Measurements from ENCODE around the gene DBNDD1. TPM values are rescaled to one million over a fixed set of nuclear protein-coding genes. Genes with fewer than 3 reads are reported as not detected.
A peak's percentile ranks its signal among the peaks of the same experiment; 100 is the strongest.

Gene DBNDD1
- total RNA-seq, 1 donor, result 1.1 TPM

DNA sequence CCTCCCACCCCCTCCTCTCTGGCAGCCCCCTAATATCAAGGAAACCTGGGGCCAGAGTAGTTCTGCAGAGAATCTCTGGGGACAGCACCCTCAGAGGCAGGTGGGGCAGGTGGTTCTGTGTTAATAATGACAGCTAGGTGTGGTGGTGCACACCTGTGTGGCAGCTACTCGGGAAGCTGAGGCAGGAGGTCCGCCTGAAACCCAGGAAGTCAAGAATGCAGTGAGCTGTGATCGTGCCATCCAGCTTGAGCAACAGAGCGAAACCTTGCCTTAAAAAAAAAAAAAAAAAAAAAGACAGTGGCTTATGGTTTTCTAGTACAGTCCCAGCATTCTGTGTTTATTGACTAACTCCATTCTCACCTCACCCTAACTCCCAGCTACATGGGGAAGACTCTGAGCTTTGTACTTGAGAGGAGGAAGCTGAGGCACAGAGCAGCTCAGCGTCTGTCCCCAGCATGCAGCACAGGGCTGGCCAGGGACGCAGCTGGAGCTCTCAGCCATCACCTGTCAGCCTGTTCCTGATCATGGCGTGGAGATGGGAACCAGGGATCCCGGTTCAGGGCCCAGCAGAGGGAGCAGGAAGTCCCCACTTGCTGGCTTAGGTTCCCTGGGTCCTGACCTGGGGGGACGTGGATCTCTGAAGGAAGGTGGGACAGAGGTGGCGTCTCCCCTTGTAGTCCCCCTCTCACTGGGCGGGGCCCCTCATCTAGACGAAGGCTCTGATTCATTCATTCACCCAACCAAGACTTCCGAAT, 6.1 kb downstream of the DBNDD1 start:
- no peak overlapping the region for H3K27ac ChIP-seq (ENCODE audit: low read depth, low read length)
- no peaks in the 10 kb centered on the region for H4K20me1 ChIP-seq (ENCODE audit: insufficient read depth, low read length)
- no peaks in the 10 kb centered on the region for H3K36me3 ChIP-seq (ENCODE audit: insufficient read depth, low read length)
- no peaks in the 10 kb centered on the region for H3K4me1 ChIP-seq (ENCODE audit: insufficient read depth, low read length)
- DNase-seq (ENCODE audit: insufficient read length, low spot score, missing footprints), result peak; percentile 82
- H3K79me2 ChIP-seq (ENCODE audit: insufficient read depth, low read length), result no peaks in the 10 kb centered on the region
- TF ChIP-seq CTCF (IDR thresholded peaks at IDR 0.05; ENCODE audit: extremely low read depth, low read depth, low read length), result no peak
- H3K27me3 ChIP-seq (ENCODE audit: insufficient read depth, low read length), result no peaks in the 10 kb centered on the region
- no peaks in the 10 kb centered on the region for H3K9me3 ChIP-seq (ENCODE audit: low read depth, low read length)
- H3K4me2 ChIP-seq (ENCODE audit: insufficient read depth, low read length), result no peak overlapping the region
- no peak overlapping the region for H2AFZ ChIP-seq (ENCODE audit: low read length)
- no peak overlapping the region for H3K4me3 ChIP-seq (ENCODE audit: insufficient read depth, low read length)

DNA sequence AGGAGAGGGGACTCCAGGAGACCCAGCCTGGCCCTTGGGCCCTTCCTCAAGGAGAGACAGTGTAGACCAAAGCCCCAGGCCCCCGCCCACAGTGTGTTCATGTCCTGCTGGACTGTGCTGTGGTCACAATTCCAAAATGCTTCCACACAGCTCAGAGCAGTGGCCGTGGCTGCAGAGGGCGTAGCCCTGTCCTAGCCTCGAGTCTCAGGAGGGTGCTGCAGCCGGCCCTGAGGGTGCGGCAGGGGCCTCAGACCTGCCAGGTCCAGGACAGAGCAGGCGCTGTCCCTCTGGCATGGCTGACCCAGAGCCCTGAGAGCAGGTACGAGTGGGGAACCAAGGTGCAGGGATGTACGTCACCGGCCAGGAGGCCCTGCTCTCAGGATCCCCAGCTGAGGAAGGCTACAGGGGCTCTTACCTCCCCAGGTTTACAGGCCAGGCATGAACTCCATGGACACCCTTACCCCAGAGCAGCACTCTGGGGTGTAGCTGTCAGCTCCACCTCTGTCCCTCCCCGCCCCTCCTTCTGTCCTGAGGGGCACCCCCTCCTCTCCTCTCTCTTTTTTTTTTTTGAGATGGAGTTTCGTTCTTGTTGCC, 7.3 kb downstream of the DBNDD1 start:
- no peak for TF ChIP-seq CTCF (IDR thresholded peaks at IDR 0.05; ENCODE audit: extremely low read depth, low read depth, low read length)
- H3K4me2 ChIP-seq (ENCODE audit: insufficient read depth, low read length), result no peak overlapping the region

GRCh38 chr16:90011508-90011819, 7.8 kb downstream of the DBNDD1 start:
- Histone ChIP-seq H2AFZ (ENCODE audit: low read length) (no peak overlapping the region), H3K9me3 (ENCODE audit: low read depth, low read length) (no peaks in the 10 kb centered on the region), H3K36me3 (ENCODE audit: insufficient read depth, low read length) (no peaks in the 10 kb centered on the region), H3K4me2 (ENCODE audit: insufficient read depth, low read length) (no peak overlapping the region), H3K27me3 (ENCODE audit: insufficient read depth, low read length) (no peaks in the 10 kb centered on the region), H3K4me1 (ENCODE audit: insufficient read depth, low read length) (no peaks in the 10 kb centered on the region), H3K27ac (ENCODE audit: low read depth, low read length) (no peak overlapping the region), H4K20me1 (ENCODE audit: insufficient read depth, low read length) (no peaks in the 10 kb centered on the region), H3K4me3 (ENCODE audit: insufficient read depth, low read length) (no peak overlapping the region), H3K79me2 (ENCODE audit: insufficient read depth, low read length) (no peaks in the 10 kb centered on the region)
- no peak for TF ChIP-seq CTCF (IDR thresholded peaks at IDR 0.05; ENCODE audit: extremely low read depth, low read depth, low read length)
- no peak for DNase-seq (ENCODE audit: insufficient read length, low spot score, missing footprints)

More for the DNA sequence above, 7.3 kb downstream of the DBNDD1 start:
- Histone ChIP-seq H3K36me3 (ENCODE audit: insufficient read depth, low read length) (no peaks in the 10 kb centered on the region), H2AFZ (ENCODE audit: low read length) (no peak overlapping the region), H4K20me1 (ENCODE audit: insufficient read depth, low read length) (no peaks in the 10 kb centered on the region), H3K9me3 (ENCODE audit: low read depth, low read length) (no peaks in the 10 kb centered on the region), H3K27me3 (ENCODE audit: insufficient read depth, low read length) (no peaks in the 10 kb centered on the region), H3K4me1 (ENCODE audit: insufficient read depth, low read length) (no peaks in the 10 kb centered on the region), H3K27ac (ENCODE audit: low read depth, low read length) (no peak overlapping the region), H3K4me3 (ENCODE audit: insufficient read depth, low read length) (no peak overlapping the region), H3K79me2 (ENCODE audit: insufficient read depth, low read length) (no peaks in the 10 kb centered on the region)
- DNase-seq (ENCODE audit: insufficient read length, low spot score, missing footprints), result peak; percentile 52

GRCh38 chr16:90010676-90011507, 8.4 kb downstream of the DBNDD1 start:
- H3K79me2 ChIP-seq (ENCODE audit: insufficient read depth, low read length), result no peaks in the 10 kb centered on the region
- no peak overlapping the region for H3K27ac ChIP-seq (ENCODE audit: low read depth, low read length)
- H3K27me3 ChIP-seq (ENCODE audit: insufficient read depth, low read length), result no peaks in the 10 kb centered on the region
- no peak overlapping the region for H2AFZ ChIP-seq (ENCODE audit: low read length)
- no peaks in the 10 kb centered on the region for H3K36me3 ChIP-seq (ENCODE audit: insufficient read depth, low read length)
- no peak overlapping the region for H3K4me3 ChIP-seq (ENCODE audit: insufficient read depth, low read length)
- DNase-seq (ENCODE audit: insufficient read length, low spot score, missing footprints), result peak; percentile 43
- H3K9me3 ChIP-seq (ENCODE audit: low read depth, low read length), result no peaks in the 10 kb centered on the region
- H4K20me1 ChIP-seq (ENCODE audit: insufficient read depth, low read length), result no peaks in the 10 kb centered on the region
- no peak for TF ChIP-seq CTCF (IDR thresholded peaks at IDR 0.05; ENCODE audit: extremely low read depth, low read depth, low read length)
- no peaks in the 10 kb centered on the region for H3K4me1 ChIP-seq (ENCODE audit: insufficient read depth, low read length)
- no peak overlapping the region for H3K4me2 ChIP-seq (ENCODE audit: insufficient read depth, low read length)
